ENCODE data around the gene SORCS3.

The SORCS3 gene

GRCh38 chr10:104778371-104778770 lies 137.3 kb downstream of the SORCS3 start:
- no peak for DNase-seq (ENCODE audit: low read depth)

- DNase-seq (ENCODE audit: low read depth) = no peak
Measured at GRCh38 chr10:104779701-104780100, 138.6 kb downstream of the SORCS3 start.

GRCh38 chr10:104780165-104780564 lies 139.1 kb downstream of the SORCS3 start:
- no peak for DNase-seq (ENCODE audit: low read depth)

GRCh38 chr10:104780946-104781595 lies 140.0 kb downstream of the SORCS3 start:
- no peak for DNase-seq (ENCODE audit: low read depth)

GRCh38 chr10:104784452-104784851 lies 143.4 kb downstream of the SORCS3 start:
- no peak for DNase-seq (ENCODE audit: low read depth)

GRCh38 chr10:104791471-104791870 lies 150.4 kb downstream of the SORCS3 start:
- no peak for DNase-seq (ENCODE audit: low read depth)

DNA sequence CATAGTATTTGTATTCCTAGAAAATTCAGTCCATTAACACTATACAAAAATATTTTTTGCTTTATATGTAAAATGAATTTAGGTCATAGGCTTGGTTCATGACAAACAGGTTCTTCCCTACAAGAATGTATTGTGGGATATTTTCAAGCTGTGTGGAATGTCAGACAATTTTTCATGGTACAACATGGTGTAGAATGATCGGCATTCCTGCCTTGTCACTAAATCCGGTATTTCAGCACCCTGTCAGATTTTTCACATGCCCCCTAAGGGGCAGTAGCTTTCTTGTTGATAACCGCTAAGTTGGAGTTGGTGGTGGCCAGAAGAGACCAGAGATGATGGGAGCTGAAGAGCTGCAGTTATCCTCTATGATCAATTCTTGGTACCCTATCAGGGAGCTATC lies 154.3 kb downstream of the SORCS3 start:
- DNase-seq (ENCODE audit: low read depth) = no peak

GRCh38 chr10:104796823-104797222 lies 155.7 kb downstream of the SORCS3 start:
- no peak for DNase-seq (ENCODE audit: low read depth)

GRCh38 chr10:104802941-104803340 lies 161.9 kb downstream of the SORCS3 start:
- DNase-seq (ENCODE audit: low read depth) = no peak

DNA sequence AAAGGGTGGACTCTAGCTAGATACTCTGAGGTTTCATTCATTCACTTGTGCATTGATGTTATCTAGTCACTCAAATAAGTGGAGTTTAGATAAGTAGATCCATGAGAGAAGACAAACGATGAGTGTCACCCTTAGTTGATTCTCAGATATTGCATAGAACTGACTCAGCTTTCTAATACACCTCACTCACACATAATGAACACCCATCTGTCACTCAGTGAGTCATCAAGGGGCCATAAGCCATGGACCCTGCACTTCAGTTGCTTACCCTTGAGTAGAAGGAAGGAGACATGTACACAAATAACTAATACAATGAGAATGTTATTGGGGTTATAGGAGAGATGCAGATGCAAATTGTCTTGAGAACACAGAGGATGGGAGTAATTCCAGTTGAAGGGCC lies 163.8 kb downstream of the SORCS3 start:
- no peak for DNase-seq (ENCODE audit: low read depth)

GRCh38 chr10:104806801-104807200 lies 165.7 kb downstream of the SORCS3 start:
- no peak for DNase-seq (ENCODE audit: low read depth)

DNA sequence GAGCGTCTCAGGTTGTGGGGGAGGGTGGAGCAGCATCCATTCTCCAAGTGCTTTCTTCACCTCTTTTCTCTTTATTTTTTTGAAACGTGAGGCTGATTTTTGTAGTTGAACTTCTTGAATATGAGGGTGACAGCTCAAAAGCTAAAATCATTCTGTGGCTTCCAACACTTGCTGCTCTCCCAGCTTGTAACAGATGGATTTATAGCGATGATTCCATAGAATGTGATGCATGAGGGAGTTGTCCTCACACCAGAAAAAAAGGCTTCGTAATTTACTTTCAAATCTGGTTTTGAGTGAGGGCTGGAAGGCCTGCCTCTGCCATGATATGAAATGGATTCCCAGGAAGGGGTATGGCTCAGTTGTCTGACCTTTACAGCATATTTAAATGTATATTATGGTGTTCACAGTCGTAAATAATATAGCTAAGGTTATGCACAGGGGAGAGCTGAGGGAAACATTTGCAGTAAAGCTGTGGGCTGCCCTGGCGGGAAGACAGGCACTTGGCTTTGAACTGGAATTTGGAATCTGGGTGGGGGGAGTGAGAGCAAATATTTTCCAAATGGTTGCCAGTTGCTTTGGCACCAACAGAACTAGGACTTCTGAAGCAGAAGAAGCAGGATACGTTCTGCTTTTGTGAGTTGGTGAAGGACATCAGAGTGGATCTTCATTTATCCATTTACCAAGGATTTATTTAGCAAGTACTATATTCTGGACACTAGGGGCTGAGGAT lies 166.7 kb downstream of the SORCS3 start:
- DNase-seq (ENCODE audit: low read depth) = no peak

DNA sequence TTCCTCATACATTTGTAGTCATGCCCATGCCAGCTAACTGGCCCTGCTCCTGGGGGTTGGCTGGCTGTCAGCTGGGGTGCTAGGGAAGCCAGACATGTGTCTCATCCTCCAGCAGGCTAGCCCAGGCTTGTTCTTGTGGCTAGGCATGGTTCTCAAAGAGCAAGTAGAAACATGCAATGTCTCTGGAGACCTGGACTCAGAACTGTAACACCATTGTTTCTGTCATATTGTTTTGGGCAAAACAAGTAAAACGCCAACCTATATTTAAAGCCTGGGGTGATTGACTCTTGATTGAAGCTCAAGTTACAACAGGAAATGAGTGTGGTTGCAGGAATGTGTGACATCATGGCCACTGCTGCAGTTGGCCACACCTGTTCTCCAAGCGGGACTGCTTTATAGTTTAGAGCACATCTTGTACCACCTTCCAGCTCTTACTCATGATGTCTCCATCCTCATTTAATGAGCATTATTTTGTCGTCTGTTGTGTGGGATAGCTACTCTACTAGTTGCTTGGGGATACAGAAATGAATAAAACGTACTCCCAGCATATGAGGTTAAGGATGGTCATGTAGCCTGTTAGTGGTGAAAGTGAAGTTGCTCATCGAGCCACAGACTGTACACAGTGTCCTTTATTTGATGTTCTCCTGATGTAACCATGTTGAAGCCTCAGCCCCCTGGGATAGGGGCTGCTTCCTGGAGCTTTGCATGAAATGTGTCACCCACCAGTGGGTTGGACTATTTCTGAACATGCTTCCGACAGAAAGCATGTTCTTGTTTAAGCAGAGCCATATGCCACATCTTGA lies 168.4 kb downstream of the SORCS3 start:
- DNase-seq (ENCODE audit: low read depth) = no peak

DNA sequence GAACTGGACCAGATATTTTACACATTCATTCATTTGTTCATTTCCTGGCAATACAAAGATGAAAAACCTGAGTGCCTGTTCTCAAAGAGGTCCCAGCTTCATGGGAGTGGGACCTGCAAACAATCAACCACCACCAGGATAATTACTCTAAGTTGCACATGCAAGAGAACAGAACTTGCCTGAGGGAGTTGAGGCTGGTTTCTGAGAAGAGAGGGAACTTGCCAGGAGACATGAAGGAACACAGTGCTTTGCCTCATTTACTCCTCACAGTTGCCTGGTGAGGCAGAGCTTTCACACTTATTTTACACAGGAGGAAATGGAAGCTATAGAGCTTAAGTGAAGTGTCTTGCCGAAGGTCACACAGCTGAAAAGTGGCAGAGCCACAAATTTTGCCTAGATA lies 170.1 kb downstream of the SORCS3 start:
- no peak for DNase-seq (ENCODE audit: low read depth)

DNA sequence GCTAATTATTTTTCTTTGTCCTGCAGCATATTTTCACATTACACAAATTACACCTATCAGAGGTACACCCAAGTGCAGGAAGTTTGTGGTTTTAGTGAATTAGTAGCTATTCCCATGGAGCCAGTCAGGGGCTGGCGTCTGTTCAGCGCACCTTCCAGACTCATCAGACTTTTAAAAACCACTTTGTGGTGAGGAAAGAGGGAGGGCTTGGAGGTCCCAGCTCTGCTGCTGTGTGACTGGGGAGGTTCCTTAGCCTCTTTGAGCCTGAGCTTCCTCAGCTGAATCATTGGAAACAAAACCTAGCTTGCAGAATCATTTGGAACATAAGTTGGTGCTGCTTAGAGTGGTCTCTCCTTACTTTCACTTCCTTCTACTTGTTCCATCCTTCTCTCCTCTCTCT lies 175.4 kb downstream of the SORCS3 start:
- DNase-seq (ENCODE audit: low read depth) = no peak

DNA sequence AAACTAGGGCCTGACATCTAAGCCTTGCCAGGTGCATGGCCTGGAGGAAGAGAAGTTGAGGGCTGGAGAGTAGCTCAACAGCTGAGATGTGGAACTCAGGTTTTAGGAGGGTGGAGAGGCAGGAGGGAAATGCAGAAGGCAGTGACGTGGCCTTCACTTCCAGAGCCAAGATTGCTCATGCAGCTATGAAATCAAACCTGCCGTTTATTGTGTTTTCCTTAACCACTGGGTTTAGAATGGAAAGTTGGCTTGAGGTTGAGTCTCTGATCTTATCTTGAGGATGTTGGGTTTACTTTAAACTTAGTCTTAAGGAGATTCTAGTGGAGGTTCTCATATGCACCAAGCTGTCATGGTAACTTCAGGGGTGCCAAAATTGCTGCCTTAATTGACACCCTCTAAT lies 178.6 kb downstream of the SORCS3 start:
- no peak for DNase-seq (ENCODE audit: low read depth)

GRCh38 chr10:104822088-104822487 lies 181.0 kb downstream of the SORCS3 start:
- DNase-seq (ENCODE audit: low read depth) = no peak

GRCh38 chr10:104824380-104825006 lies 183.4 kb downstream of the SORCS3 start:
- DNase-seq (ENCODE audit: low read depth) = no peak

DNA sequence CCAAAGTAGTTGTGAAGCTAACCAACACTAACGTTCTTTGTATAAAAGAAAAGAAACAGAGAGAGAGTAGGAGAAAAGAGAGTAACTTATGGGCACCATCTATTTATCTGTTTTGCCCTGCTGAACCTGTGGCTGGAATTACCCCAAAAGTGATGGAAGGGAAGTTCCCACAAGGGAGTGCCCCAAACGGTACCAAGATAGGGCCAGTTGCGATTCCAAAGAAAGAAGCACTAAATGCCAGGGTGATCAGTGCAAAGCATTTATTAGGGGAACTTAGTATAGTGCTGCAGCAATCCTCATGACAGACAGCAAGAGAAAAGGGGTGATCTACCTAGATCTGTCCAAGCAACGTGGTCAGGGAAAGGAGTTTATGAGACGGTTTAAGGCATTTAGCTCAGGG lies 190.2 kb downstream of the SORCS3 start:
- no peak for DNase-seq (ENCODE audit: low read depth)

GRCh38 chr10:104834580-104834979 lies 193.5 kb downstream of the SORCS3 start:
- no peak for DNase-seq (ENCODE audit: low read depth)

DNA sequence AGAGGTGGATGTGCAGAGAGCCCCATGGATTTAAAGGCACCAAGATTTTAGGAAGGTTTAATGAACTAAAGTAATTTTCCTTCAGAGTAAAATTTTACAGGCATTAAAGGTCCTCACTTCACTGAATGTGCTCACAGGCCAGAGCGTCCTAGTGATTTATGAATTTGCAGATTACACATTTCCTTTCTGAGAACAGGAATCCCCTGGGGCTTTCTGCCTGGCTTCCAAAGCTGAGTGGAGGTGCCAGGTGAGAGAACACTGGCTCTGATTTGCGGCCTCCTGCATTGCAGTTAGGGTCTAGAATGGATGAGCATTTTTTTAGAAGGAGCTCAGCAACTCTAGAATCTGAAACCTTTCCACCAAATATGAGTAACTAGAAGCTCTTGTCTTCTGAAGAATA lies 194.3 kb downstream of the SORCS3 start:
- DNase-seq (ENCODE audit: low read depth) = no peak

DNA sequence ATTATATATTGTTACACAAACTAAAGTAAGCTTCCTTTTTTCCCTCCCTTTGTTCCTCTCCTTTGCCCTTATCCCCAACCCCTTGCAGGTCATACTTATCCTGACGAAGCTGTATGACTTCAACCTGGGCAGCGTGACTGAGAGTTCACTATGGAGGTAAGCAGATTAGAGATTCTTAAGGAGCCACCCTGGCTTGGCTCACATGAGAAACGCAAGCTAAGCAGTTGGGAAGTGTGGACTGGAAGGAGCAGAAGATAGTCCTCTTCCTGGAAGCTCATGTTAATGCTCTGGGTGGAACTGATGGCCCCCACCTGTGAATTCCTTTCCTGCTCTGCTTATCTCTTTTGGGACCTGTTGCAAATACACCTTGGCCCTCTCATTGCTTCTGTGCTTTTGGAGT lies 201.6 kb downstream of the SORCS3 start:
- no peak for DNase-seq (ENCODE audit: low read depth)

- DNase-seq (ENCODE audit: low read depth) = no peak
Measured at GRCh38 chr10:104844073-104844472, 203.0 kb downstream of the SORCS3 start.

Data from HS-27A (cell line).